HG02973 (cell line): Measurements from ENCODE around the gene TXNDC16.
A peak's percentile ranks its signal among the peaks of the same experiment; 100 is the strongest.
"Not testable (repeated sequence)": the region's sequence is repeated elsewhere in the genome, so short reads cannot be mapped to it uniquely, and the experiment has no call there.

Source experiments
- ATAC-seq: cut with Tn5 transposase; IDR thresholded peaks from one replicate; pipeline ENCODE4 v1.9.1; 2021; ENCODE audit warnings: moderate library complexity; ENCODE audit not compliant: unreplicated experiment

The TXNDC16 gene

GRCh38 chr14:52552063-52552988 is at the start of gene TXNDC16, which contains the start of gene GPR137C:
Gene TXNDC16, minus strand, starts transcription at chr14:52552505. Its CDS starts 8,948 bp downstream, at chr14:52543557.
Gene GPR137C, plus strand, starts transcription at chr14:52552836. Its CDS starts 312 bp downstream, at chr14:52553148.
- peak; percentile 96 for ATAC-seq

- ATAC-seq = no peak
Measured at GRCh38 chr14:52599974-52600373, 47.7 kb upstream of the TXNDC16 start.

- ATAC-seq = no peak
Measured at GRCh38 chr14:52598568-52598967, 46.3 kb upstream of the TXNDC16 start.

GRCh38 chr14:52596861-52597260 is 44.6 kb upstream of the TXNDC16 start:
- no peak for ATAC-seq

GRCh38 chr14:52596320-52596719 is 44.0 kb upstream of the TXNDC16 start:
- ATAC-seq = no peak

GRCh38 chr14:52590318-52590717 is 38.0 kb upstream of the TXNDC16 start:
- no peak for ATAC-seq

- no peak for ATAC-seq
Measured at GRCh38 chr14:52589646-52590045, 37.3 kb upstream of the TXNDC16 start.

GRCh38 chr14:52583544-52583943 is 31.2 kb upstream of the TXNDC16 start:
- no peak for ATAC-seq

GRCh38 chr14:52575858-52576257 is 23.6 kb upstream of the TXNDC16 start:
- ATAC-seq = no peak

- ATAC-seq = not testable (repeated sequence)
Measured at GRCh38 chr14:52568454-52568853, 16.1 kb upstream of the TXNDC16 start.

- no peak for ATAC-seq
Measured at GRCh38 chr14:52563120-52563519, 10.8 kb upstream of the TXNDC16 start.

- no peak for ATAC-seq
Measured at GRCh38 chr14:52558688-52559087, 6.4 kb upstream of the TXNDC16 start.

- ATAC-seq = no peak
Measured at GRCh38 chr14:52553671-52554575, 1.6 kb upstream of the TXNDC16 start.

- ATAC-seq = peak; percentile 15
Measured at GRCh38 chr14:52553002-52553670, 831 bp upstream of the TXNDC16 start.

- no peak for ATAC-seq
Measured at GRCh38 chr14:52551696-52552062, 626 bp downstream of the TXNDC16 start.

- no peak for ATAC-seq
Measured at GRCh38 chr14:52551205-52551604, 1.1 kb downstream of the TXNDC16 start.

- ATAC-seq = no peak
Measured at GRCh38 chr14:52550661-52551060, 1.6 kb downstream of the TXNDC16 start.

GRCh38 chr14:52547526-52547925 is 4.8 kb downstream of the TXNDC16 start:
- ATAC-seq = no peak

- no peak for ATAC-seq
Measured at GRCh38 chr14:52547027-52547426, 5.3 kb downstream of the TXNDC16 start.

- no peak for ATAC-seq
Measured at GRCh38 chr14:52546318-52546670, 6.0 kb downstream of the TXNDC16 start.
